ENCODE data around the gene MCOLN2.

DNA sequence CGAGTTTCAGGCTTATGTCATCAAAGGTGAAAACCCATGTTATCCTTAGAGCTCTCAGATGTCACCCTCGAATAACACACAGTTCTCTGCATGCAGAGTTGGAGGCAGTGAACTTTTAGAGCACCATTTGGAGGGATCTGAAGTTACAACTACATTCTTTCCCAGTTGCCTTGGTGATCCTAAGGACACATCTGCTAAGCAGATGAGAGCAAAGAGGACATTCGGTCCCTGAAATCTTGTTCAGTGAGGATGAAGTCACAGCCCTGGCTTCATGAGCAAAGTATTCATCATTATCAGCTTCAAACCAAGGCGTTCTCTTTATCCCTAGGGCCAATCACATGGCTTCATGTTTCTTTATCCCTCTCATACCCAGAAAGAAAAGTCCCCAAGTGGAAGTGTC lies 23.1 kb upstream of the MCOLN2 start:
- TF ChIP-seq, protein P1, sequence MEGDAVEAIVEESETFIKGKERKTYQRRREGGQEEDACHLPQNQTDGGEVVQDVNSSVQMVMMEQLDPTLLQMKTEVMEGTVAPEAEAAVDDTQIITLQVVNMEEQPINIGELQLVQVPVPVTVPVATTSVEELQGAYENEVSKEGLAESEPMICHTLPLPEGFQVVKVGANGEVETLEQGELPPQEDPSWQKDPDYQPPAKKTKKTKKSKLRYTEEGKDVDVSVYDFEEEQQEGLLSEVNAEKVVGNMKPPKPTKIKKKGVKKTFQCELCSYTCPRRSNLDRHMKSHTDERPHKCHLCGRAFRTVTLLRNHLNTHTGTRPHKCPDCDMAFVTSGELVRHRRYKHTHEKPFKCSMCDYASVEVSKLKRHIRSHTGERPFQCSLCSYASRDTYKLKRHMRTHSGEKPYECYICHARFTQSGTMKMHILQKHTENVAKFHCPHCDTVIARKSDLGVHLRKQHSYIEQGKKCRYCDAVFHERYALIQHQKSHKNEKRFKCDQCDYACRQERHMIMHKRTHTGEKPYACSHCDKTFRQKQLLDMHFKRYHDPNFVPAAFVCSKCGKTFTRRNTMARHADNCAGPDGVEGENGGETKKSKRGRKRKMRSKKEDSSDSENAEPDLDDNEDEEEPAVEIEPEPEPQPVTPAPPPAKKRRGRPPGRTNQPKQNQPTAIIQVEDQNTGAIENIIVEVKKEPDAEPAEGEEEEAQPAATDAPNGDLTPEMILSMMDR (conservative IDR thresholded peaks at IDR 0.05 in 1 of 2, IDR thresholded peaks at IDR 0.05 in 1 of 2; ENCODE audit: extremely low read depth in 1 of 2, insufficient read depth in 1 of 2, low read depth in 1 of 2, low read length in 2 of 2): no peak
- TF ChIP-seq EZH2 (IDR thresholded peaks at IDR 0.05; ENCODE audit: borderline replicate concordance, low read length): no peak
